Activated CD4-positive, alpha-beta T cell treated with anti-CD3 and anti-CD28 coated beads for 36 hours (primary cell): ENCODE data around the gene TMEM182. TPM values are rescaled to one million over a fixed set of nuclear protein-coding genes. Genes with fewer than 3 reads are reported as not detected.

Experiments
- ATAC-seq: fragments of 200-7000 bp; cut with Tn5 transposase; one replicate; pipeline ENCODE4 v1.10.0; 2021; ENCODE audit warnings: mild to moderate bottlenecking, moderate library complexity
- CTCF ChIA-PET: fragments of 350-600 bp; sonication (Branson Sonifier 250); formaldehyde crosslinking; loops from one replicate; lab custom pipeline; 2021; ENCODE audit warnings: antibody characterized with exemption; lab: Charles Lee
- POLR2A ChIA-PET: fragments of 350-600 bp; sonication (Branson Sonifier 250); formaldehyde crosslinking; loops from one replicate; lab custom pipeline; 2021; ENCODE audit warnings: antibody characterized with exemption, inconsistent platforms; lab: Charles Lee
- DNase-seq: peaks from one replicate; pipeline ENCODE4 v3.0.0-alpha.2; 2020
- H3K27ac Mint-ChIP-seq: one replicate; pipeline ENCODE4 v1.8.0; 2021; ENCODE audit warnings: mixed read lengths
- H3K27me3 Mint-ChIP-seq: one replicate; pipeline ENCODE4 v1.8.0; 2021; ENCODE audit warnings: mixed read lengths
- H3K36me3 Mint-ChIP-seq: one replicate; pipeline ENCODE4 v1.8.0; 2021; ENCODE audit warnings: low read depth, mixed read lengths
- H3K4me1 Mint-ChIP-seq: one replicate; pipeline ENCODE4 v1.8.0; 2021; ENCODE audit warnings: mixed read lengths
- H3K4me3 Mint-ChIP-seq: one replicate; pipeline ENCODE4 v1.8.0; 2021; ENCODE audit warnings: mild to moderate bottlenecking, moderate library complexity, mixed read lengths
- H3K9me3 Mint-ChIP-seq: one replicate; pipeline ENCODE4 v1.8.0; 2021; ENCODE audit warnings: low read depth, mixed read lengths
- intact Hi-C, 2 experiments: fragments of 100-400 bp; cut with DNase I in 1 of 2; cut with micrococcal nuclease in 1 of 2; formaldehyde crosslinking; loops; one replicate each; pipeline versions ENCODE4 v1.14.2 to v1.15.1; 2022 to 2024; cut with DNase I, micrococcal nuclease
- total RNA-seq, 2 experiments: library from RNA; stranded (reverse); gene quantifications; one replicate each; pipeline ENCODE4 v1.2.3, GENCODE V29; 2021

Gene TMEM182
- total RNA-seq, 2 experiments from 2014 or later = 6.1 to 7.4 TPM

DNA sequence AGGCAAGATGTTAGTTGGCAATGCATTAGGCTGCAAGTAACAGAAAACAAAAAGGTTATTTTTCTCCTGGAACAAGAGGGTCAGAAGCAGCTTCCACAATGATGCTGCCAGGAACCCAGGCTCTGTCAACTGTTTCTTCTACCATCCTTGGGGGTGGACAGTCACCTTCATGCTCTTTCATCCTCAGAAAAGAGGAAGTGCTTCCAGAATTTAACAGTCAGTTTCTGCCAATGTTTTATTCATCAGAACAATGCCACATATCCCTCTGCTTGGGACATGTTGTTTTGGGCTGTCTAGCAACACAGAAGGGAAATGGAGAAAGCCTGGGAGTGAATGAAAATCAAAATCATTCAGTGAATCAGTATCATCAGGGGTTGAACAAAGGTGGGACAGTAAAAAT, 7.1 kb downstream of the TMEM182 start:
- Mint-ChIP-seq H3K9me3 (no peaks in the 10 kb centered on the region), H3K4me3 (no peak overlapping the region), H3K27me3 (no peaks in the 10 kb centered on the region), H3K27ac (no peak overlapping the region), H3K36me3 (peaks cover 18% of the 10 kb centered on the region), H3K4me1 (no peaks in the 10 kb centered on the region)
- intact Hi-C loops = no loop called here
- DNase-seq (no peak), ATAC-seq (no peak)
- ChIA-PET POLR2A (no interaction called here), CTCF (interaction anchor here (1.7 kb wide), 1 partner anchor 15 kb away, joined by 9 read pairs; no protein-coding TSS in a partner anchor)

DNA sequence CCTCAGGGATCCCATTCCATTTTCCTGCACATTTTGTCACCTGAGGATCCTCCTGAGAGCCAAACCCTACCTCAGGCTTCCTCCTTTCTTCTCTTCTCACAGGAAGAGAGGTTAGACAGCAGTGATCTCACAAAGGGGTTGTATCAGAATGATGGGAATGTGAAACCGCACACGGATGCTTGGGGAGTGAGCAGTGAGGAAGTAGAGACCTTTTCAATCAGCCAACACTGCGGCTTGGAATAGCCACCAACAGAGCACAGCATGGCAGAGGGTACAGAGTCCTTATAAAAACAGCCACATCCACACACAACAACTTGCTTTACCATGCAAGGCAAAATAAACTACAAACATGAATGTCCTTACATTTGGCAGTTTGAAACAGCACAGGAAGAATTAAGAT, 8.7 kb downstream of the TMEM182 start:
- Mint-ChIP-seq H3K4me3 (no peak overlapping the region), H3K27me3 (no peaks in the 10 kb centered on the region), H3K36me3 (peaks cover 14% of the 10 kb centered on the region), H3K4me1 (no peaks in the 10 kb centered on the region), H3K9me3 (no peaks in the 10 kb centered on the region), H3K27ac (no peak overlapping the region)
- ATAC-seq = no peak
- ChIA-PET CTCF (interaction anchor here (2.3 kb wide), 1 partner anchor 17 kb away, joined by 10 read pairs; no protein-coding TSS in a partner anchor), POLR2A (no interaction called here)
- no peak for DNase-seq
- intact Hi-C loops = no loop called here

DNA sequence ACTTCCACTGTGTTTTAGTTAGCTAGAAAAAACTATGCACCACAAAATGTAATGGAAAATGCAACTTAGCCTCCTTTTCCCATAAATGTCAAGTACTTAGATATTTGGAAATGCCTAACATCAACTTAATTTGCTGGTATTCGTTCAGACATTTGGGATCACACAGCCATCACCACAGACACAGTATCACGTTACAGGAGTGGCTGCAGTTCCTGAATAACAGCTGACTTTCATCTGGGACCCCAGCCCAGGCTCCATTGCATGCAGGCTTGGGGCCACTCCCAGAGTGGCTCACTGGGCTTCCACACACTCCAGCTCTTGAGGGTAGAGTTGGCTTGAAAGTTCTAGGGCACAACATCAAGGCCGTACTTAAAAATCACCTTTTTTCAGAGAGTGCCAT, 9.3 kb downstream of the TMEM182 start:
- H3K36me3 Mint-ChIP-seq = peaks cover 14% of the 10 kb centered on the region
- ChIA-PET POLR2A (no interaction called here), CTCF (interaction anchor here (2.3 kb wide), 1 partner anchor 17 kb away, joined by 10 read pairs; no protein-coding TSS in a partner anchor)

DNA sequence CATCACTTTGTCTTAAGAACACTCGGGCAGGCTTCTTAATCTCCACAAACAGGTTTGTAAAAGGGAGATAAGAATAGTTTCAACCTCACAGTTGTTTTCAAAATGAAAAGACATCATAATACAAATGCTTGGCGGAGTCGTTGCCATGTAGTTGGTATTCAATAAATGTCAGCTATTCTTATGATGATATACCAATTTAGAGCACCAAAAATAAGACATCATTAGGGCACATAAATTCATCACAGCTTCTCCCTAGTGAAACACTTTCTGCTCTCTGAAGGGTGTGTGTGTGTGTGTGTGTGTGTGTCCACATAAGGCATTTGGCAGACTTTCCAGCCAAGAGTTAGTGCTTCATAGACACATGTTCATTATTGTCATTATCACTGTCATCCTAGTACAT, 10.8 kb downstream of the TMEM182 start:
- peaks cover 14% of the 10 kb centered on the region for H3K36me3 Mint-ChIP-seq

More for the DNA sequence above, 9.3 kb downstream of the TMEM182 start:
- Mint-ChIP-seq H3K27ac (no peak overlapping the region), H3K4me3 (no peak overlapping the region), H3K4me1 (no peaks in the 10 kb centered on the region), H3K9me3 (no peaks in the 10 kb centered on the region), H3K27me3 (no peaks in the 10 kb centered on the region)
- intact Hi-C loops = no loop called here
- ATAC-seq (no peak), DNase-seq (no peak)

DNA sequence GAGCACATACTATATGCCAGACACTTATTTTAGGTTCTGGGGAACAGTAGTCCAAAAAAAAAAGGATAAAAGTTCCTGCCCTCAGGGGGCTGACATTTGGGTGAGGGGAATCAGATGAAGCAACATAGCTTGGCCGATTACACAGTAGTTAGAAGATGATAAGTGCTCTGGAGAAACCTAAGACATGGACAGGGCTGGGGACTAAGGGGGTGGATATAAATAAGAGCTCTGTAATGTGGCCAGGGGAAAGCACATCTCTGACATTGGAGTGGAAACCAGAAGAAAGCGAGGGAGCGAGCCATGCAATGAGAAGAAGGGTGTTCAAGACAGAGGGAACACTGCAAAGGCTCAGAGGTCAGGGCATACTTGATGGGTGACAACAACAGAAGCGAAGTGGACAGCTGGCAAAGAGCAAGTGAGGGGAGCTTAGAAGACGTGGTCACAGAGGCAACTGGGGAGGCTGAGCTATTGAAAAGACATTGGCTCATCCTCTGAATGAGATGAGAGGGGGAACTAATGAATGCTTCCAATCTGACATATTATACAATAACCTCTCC, 11.4 kb downstream of the TMEM182 start:
- no peak for DNase-seq
- Mint-ChIP-seq H3K36me3 (peaks cover 9% of the 10 kb centered on the region), H3K4me1 (no peaks in the 10 kb centered on the region), H3K4me3 (no peak overlapping the region), H3K9me3 (no peaks in the 10 kb centered on the region), H3K27me3 (no peaks in the 10 kb centered on the region), H3K27ac (no peak overlapping the region)
- no peak for ATAC-seq
- ChIA-PET CTCF (interaction anchor here (0.7 to 1.1 kb wide), 3 partner anchors 11 to 34 kb away, joined by 3 to 5 read pairs (median 4); partner anchors contain the start of gene TMEM182), POLR2A (no interaction called here)
- intact Hi-C loops = no loop called here

More for the DNA sequence above, 10.8 kb downstream of the TMEM182 start:
- ATAC-seq (no peak), DNase-seq (no peak)
- no peaks in the 10 kb centered on the region for H3K4me1 Mint-ChIP-seq
- no peak overlapping the region for H3K27ac Mint-ChIP-seq
- ChIA-PET POLR2A (no interaction called here), CTCF (interaction anchor here (1.1 to 2.3 kb wide), 2 partner anchors 11 to 19 kb away, joined by 5 to 10 read pairs; partner anchors contain the start of gene TMEM182)
- no peaks in the 10 kb centered on the region for H3K9me3 Mint-ChIP-seq
- no peak overlapping the region for H3K4me3 Mint-ChIP-seq
- H3K27me3 Mint-ChIP-seq = no peaks in the 10 kb centered on the region
- intact Hi-C loops = no loop called here

DNA sequence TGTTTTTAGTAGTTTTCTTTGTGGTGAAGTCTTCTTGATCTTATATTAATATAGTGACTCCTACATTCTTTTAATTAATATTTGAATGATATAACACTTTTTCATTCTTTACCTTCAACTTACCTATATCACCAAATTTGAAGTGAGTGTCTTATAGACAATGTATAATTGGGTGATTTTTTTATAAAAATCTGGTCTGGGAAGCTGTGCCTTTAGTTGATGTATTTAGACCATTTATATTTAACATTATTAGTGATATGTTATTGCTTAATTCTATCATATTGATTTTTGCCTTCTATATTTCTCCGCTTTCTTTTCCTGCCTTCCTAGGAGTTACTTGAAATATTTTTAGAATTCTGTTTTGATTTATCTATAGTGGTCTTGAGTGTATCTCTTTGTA, 16.4 kb downstream of the TMEM182 start:
- POLR2A ChIA-PET = no interaction called here
- Mint-ChIP-seq H3K27me3 (no peaks in the 10 kb centered on the region), H3K36me3 (peaks cover 2% of the 10 kb centered on the region), H3K4me1 (no peaks in the 10 kb centered on the region), H3K4me3 (no peak overlapping the region), H3K9me3 (no peaks in the 10 kb centered on the region), H3K27ac (no peak overlapping the region)
- intact Hi-C loops = no loop called here
- no peak for ATAC-seq
- CTCF ChIA-PET = interaction anchor here (0.6 to 1.6 kb wide), 3 partner anchors 19 to 27 kb away, joined by 3 to 7 read pairs (median 3); no protein-coding TSS in a partner anchor
- no peak for DNase-seq

DNA sequence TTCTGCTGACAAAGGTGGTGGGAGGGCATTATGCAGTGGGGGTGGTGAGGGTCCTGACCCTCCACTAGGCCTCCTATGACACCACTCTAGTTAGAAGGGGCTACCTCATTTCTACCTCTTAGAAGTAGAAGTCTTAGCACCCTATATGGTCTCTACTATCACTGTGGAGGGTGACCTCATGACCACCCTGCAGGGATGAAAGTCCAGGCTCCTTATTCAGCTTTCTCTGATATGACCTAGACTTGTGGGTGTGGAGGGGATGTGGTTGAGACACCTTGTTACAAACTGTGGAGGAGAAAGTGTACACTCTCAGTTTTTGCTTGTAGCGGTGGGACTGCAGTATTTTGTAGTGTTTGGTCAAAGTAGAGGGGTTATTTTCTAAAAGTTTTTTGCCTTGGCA, 18.6 kb downstream of the TMEM182 start:
- Mint-ChIP-seq H3K27ac (no peak overlapping the region), H3K27me3 (no peaks in the 10 kb centered on the region), H3K36me3 (no peaks in the 10 kb centered on the region), H3K4me3 (no peak overlapping the region), H3K9me3 (no peaks in the 10 kb centered on the region), H3K4me1 (no peaks in the 10 kb centered on the region)
- POLR2A ChIA-PET = no interaction called here
- intact Hi-C loops = no loop called here
- DNase-seq = no peak
- ATAC-seq = no peak
- CTCF ChIA-PET = interaction anchor here (0.6 kb wide), 1 partner anchor 57 kb away, joined by 3 read pairs; no protein-coding TSS in a partner anchor

DNA sequence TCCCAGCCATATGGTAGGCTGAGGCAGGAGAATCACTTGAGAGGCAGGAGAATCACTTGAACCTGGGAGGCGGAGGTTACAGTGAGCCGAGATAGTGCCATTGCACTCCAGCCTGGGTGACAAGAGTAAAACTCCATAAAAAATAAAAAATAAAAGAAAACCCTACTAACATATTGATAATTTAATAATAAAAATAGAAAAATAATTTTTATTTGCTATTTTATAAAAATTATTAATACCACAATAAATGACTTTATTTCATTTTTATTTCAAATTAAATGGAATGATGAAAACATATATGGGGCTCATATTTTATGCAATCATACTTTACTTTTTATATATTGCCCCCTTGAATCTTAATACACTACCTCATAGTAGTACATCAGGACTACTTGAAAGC, 20.4 kb downstream of the TMEM182 start:
- ATAC-seq (no peak), DNase-seq (no peak)
- ChIA-PET POLR2A (no interaction called here), CTCF (interaction anchor here (0.6 to 2.3 kb wide), 4 partner anchors 24 to 57 kb away, joined by 3 to 14 read pairs (median 3); no protein-coding TSS in a partner anchor)
- H3K4me3 Mint-ChIP-seq = no peak overlapping the region
- intact Hi-C loops = no loop called here
- H3K27ac Mint-ChIP-seq = no peak overlapping the region
- H3K36me3 Mint-ChIP-seq = peaks cover 2% of the 10 kb centered on the region
- no peaks in the 10 kb centered on the region for H3K4me1 Mint-ChIP-seq
- no peaks in the 10 kb centered on the region for H3K9me3 Mint-ChIP-seq
- H3K27me3 Mint-ChIP-seq = no peaks in the 10 kb centered on the region

DNA sequence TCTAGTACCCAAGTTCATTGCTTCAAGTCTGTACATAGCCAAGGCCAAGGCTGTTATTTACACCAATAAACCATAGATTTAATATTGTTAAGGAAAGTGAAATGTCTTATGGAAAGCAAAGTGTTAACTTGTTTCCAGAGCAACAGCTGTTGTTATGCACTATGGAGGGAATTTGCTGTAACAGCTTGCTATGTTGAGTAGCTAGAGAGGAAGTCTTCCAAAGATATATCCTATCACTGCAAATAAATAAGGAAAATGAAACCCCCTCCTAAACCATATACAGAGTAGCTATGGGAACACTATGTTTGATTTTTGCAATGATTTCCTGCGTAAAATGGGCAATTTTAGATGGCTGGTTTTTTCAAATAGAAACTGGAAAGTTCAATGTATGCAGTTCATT, 21.1 kb downstream of the TMEM182 start:
- intact Hi-C loops = no loop called here
- H3K4me1 Mint-ChIP-seq = no peaks in the 10 kb centered on the region
- CTCF ChIA-PET = interaction anchor here (0.7 to 2.3 kb wide), 2 partner anchors 23 to 29 kb away, joined by 3 to 14 read pairs; no protein-coding TSS in a partner anchor
- H3K9me3 Mint-ChIP-seq = no peaks in the 10 kb centered on the region
- ATAC-seq (no peak), DNase-seq (no peak)
- POLR2A ChIA-PET = no interaction called here
- H3K27ac Mint-ChIP-seq = no peak overlapping the region
- no peaks in the 10 kb centered on the region for H3K27me3 Mint-ChIP-seq
- H3K4me3 Mint-ChIP-seq = no peak overlapping the region
- H3K36me3 Mint-ChIP-seq = peaks cover 2% of the 10 kb centered on the region

DNA sequence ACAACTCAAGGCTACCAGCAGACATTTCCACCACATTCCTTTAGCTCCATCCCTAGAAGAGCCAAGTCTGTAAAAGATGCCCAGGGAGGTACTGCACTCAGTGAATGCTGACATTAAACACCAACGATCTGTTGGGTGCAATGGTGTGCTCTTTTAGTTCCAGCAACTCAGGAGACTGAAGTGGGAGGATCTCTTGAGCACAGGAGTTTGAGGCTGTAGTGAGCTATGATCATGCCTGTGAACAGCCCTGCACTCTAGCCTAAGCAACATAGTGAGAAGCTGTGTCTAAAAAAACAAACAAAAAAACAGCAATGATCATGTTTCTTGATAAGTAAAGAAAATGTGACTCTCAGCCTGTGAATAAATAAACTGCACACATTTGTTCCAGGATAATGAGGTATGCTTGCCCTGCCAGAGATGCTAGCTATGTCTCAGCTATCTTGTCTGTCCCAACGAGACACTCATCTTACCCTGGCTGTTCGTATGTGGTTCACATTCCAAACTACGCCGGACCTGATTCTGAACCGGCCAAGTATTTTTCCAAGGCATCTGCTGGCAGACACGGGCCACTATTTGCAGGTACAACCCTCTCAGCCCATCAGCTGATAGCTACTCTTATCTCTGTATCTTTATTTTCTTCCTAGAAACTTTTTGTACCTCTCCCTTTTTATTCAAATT, 21.8 kb downstream of the TMEM182 start:
- Mint-ChIP-seq H3K36me3 (peaks cover 2% of the 10 kb centered on the region), H3K4me1 (no peaks in the 10 kb centered on the region), H3K27me3 (no peaks in the 10 kb centered on the region), H3K9me3 (no peaks in the 10 kb centered on the region), H3K27ac (no peak overlapping the region), H3K4me3 (no peak overlapping the region)
- ChIA-PET CTCF (interaction anchor here (2.3 kb wide), 1 partner anchor 29 kb away, joined by 14 read pairs; no protein-coding TSS in a partner anchor), POLR2A (no interaction called here)
- DNase-seq (no peak), ATAC-seq (no peak)
- intact Hi-C loops = no loop called here

DNA sequence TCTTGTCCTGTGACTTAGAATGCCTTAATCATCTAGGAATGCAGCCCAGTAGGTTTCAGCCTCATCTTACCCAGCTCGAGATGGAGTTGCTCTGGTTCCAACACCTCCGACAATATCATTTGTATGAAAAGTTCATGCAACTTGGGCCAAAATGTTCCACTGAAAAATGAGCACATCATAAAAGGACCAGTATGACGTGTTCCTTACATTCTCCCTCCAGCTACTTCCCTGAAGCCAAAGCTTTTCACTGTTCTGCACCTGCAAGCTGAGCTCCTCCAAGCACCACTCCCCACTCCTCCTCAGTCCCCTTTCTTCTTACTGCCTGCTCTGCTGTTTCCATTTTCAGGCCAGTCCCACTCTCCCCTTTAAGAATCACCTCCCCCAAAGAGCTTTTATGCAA, 23.1 kb downstream of the TMEM182 start:
- Mint-ChIP-seq H3K27me3 (no peaks in the 10 kb centered on the region), H3K36me3 (peaks cover 2% of the 10 kb centered on the region), H3K4me3 (no peak overlapping the region), H3K27ac (no peak overlapping the region), H3K9me3 (no peaks in the 10 kb centered on the region), H3K4me1 (no peaks in the 10 kb centered on the region)
- intact Hi-C loops = no loop called here
- DNase-seq = no peak
- POLR2A ChIA-PET = no interaction called here
- ATAC-seq = no peak
- CTCF ChIA-PET = no interaction called here
